Brain (organoid and tissue), 1 donor: ENCODE results near the gene MAGEA6. TPM values are rescaled to one million over a fixed set of nuclear protein-coding genes. Genes with fewer than 3 reads are reported as not detected.

Experiments used
- polyA plus RNA-seq: library from polyadenylated mRNA; stranded (reverse); fragments of 350-450 nt; fragmentation: Illumina TruSeq; extraction: RNeasy Lipid Tissue Mini Kit (QIAGEN cat#74804); gene quantifications from one replicate; pipeline ENCODE4 v1.2.3, GENCODE V29; 2015; ENCODE audit warnings: low read depth, low replicate concordance; ENCODE audit not compliant: insufficient read depth

MAGEA6 gene
- polyA plus RNA-seq, 1 donor from 2014 or later: 2.5 TPM

Other genes with a start within 250 kb of the MAGEA6 start
- gene GABRQ, start 131.8 kb downstream of the MAGEA6 start, polyA plus RNA-seq: 2.1 TPM
- 20.8 TPM for gene MAGEA3, start 70.9 kb downstream of the MAGEA6 start, polyA plus RNA-seq
- 3.8 TPM for gene CSAG2, start 60.4 kb downstream of the MAGEA6 start, polyA plus RNA-seq
- gene MAGEA2B, start 55.1 kb downstream of the MAGEA6 start, polyA plus RNA-seq: 2.6 TPM
- 1.9 TPM for gene CSAG1, start 36.0 kb downstream of the MAGEA6 start, polyA plus RNA-seq
- 0.51 TPM for gene MAGEA12, start 35.9 kb downstream of the MAGEA6 start, polyA plus RNA-seq
- 2.4 TPM for gene MAGEA2, start 15.8 kb downstream of the MAGEA6 start, polyA plus RNA-seq
- not detected for gene CSAG3, start 10.5 kb downstream of the MAGEA6 start, polyA plus RNA-seq
- 78.3 TPM for gene CETN2, start 61.1 kb upstream of the MAGEA6 start, polyA plus RNA-seq
- gene NSDHL, start 61.4 kb upstream of the MAGEA6 start, polyA plus RNA-seq: 33.7 TPM
- 4.5 TPM for gene ZNF185, start 128.4 kb upstream of the MAGEA6 start, polyA plus RNA-seq
- gene PNMA5, start 224.4 kb upstream of the MAGEA6 start, polyA plus RNA-seq: 6.9 TPM